CD14-positive monocyte (primary cell): ENCODE data around the gene UVRAG. TPM values are rescaled to one million over a fixed set of nuclear protein-coding genes. Genes with fewer than 3 reads are reported as not detected.

ENCODE experiments used
- DNase-seq, 3 donors: peaks; one replicate each; pipeline ENCODE4 v3.0.0-alpha.2; 2011 to 2022
- H2AFZ ChIP-seq: 2 replicates; pipeline ENCODE4 v1.6.0; 2012; ENCODE audit warnings: mild to moderate bottlenecking, low read depth, low read length, inconsistent platforms; ENCODE audit not compliant: insufficient read depth, poor library complexity, severe bottlenecking
- H3K27ac ChIP-seq, 2 donors: 1 replicate in 1 of 2; 2 replicates in 1 of 2; pipeline ENCODE4 v1.5.1; 2012 to 2013; ENCODE audit warnings: low read length in 2 of 2, control low read depth in 1 of 2, inconsistent platforms in 1 of 2, low read depth in 1 of 2, mild to moderate bottlenecking in 1 of 2
- H3K27me3 ChIP-seq, 2 donors: one replicate each; pipeline versions ENCODE4 v1.6.0 to v1.6.1; 2011 to 2013; ENCODE audit warnings: low read length in 2 of 2; ENCODE audit not compliant: control insufficient read depth in 2 of 2, insufficient read depth in 2 of 2
- H3K36me3 ChIP-seq, 2 donors: replicated peaks in 1 of 2; 1 replicate in 1 of 2; 2 replicates in 1 of 2; pipeline versions ENCODE4 v1.5.1 to v1.6.1; 2012 to 2013; ENCODE audit warnings: low read length in 2 of 2, control low read depth in 1 of 2, inconsistent platforms in 1 of 2, mild to moderate bottlenecking in 1 of 2; ENCODE audit not compliant: insufficient read depth in 2 of 2, control insufficient read depth in 1 of 2
- H3K4me1 ChIP-seq, 2 donors: 1 replicate in 1 of 2; 2 replicates in 1 of 2; pipeline versions ENCODE4 v1.5.1 to v1.6.1; 2012 to 2013; ENCODE audit warnings: low read length in 2 of 2, control low read depth in 1 of 2, inconsistent platforms in 1 of 2, mild to moderate bottlenecking in 1 of 2, moderate library complexity in 1 of 2; ENCODE audit not compliant: insufficient read depth in 2 of 2, control insufficient read depth in 1 of 2
- H3K4me2 ChIP-seq: replicated peaks from 2 replicates; pipeline ENCODE3; 2012; ENCODE audit warnings: low read length, moderate library complexity, mild to moderate bottlenecking; ENCODE audit not compliant: poor library complexity, severe bottlenecking; ENCODE audit errors: extremely low read depth
- H3K4me3 ChIP-seq, 3 experiments: fragments of 200-600 bp in 1 of 3; sonication (generic) in 1 of 3; replicated peaks in 1 of 3; 1 replicate in 2 of 3; 2 replicates in 1 of 3; pipeline ENCODE4 v1.5.1; 2011 to 2013; ENCODE audit warnings: low read length in 3 of 3, mild to moderate bottlenecking in 3 of 3, control low read depth in 2 of 3, low read depth in 2 of 3, inconsistent platforms in 1 of 3, moderate library complexity in 1 of 3
- H3K79me2 ChIP-seq: 2 replicates; pipeline ENCODE4 v1.6.0; 2012; ENCODE audit warnings: mild to moderate bottlenecking, control low read depth, inconsistent platforms, low read length, moderate library complexity; ENCODE audit not compliant: insufficient read depth
- H3K9ac ChIP-seq: 2 replicates; pipeline ENCODE4 v1.6.0; 2017; ENCODE audit warnings: low read length, mild to moderate bottlenecking; ENCODE audit not compliant: insufficient read depth, poor library complexity, severe bottlenecking
- H3K9me3 ChIP-seq, 2 donors: replicated peaks in 1 of 2; 1 replicate in 1 of 2; 2 replicates in 1 of 2; pipeline versions ENCODE4 v1.5.1 to v1.6.1; 2012 to 2013; ENCODE audit warnings: low read length in 2 of 2, control low read depth in 1 of 2; ENCODE audit not compliant: control insufficient read depth in 1 of 2, insufficient read depth in 1 of 2
- H4K20me1 ChIP-seq: 2 replicates; pipeline ENCODE4 v1.6.0; 2012; ENCODE audit warnings: mild to moderate bottlenecking, low read length, control low read depth, moderate library complexity; ENCODE audit not compliant: insufficient read depth
- H3K27ac Mint-ChIP-seq, 7 donors: one replicate each; pipeline ENCODE4 v1.8.0; 2020; ENCODE audit warnings: mild to moderate bottlenecking in 7 of 7, mixed read lengths in 7 of 7, moderate library complexity in 6 of 7, inconsistent platforms in 2 of 7
- H3K27me3 Mint-ChIP-seq, 3 donors: one replicate each; pipeline ENCODE4 v1.8.0; 2021 to 2022; ENCODE audit warnings: low read depth in 3 of 3, mild to moderate bottlenecking in 3 of 3, mixed read lengths in 3 of 3, moderate library complexity in 3 of 3, inconsistent platforms in 1 of 3
- H3K36me3 Mint-ChIP-seq, 2 donors: one replicate each; pipeline ENCODE4 v1.8.0; 2020; ENCODE audit warnings: mixed read lengths in 2 of 2, inconsistent platforms in 1 of 2, mild to moderate bottlenecking in 1 of 2
- H3K4me1 Mint-ChIP-seq: one replicate; pipeline ENCODE4 v1.8.0; 2020; ENCODE audit warnings: mild to moderate bottlenecking, mixed read lengths
- H3K4me3 Mint-ChIP-seq, 2 donors: one replicate each; pipeline ENCODE4 v1.8.0; 2020; ENCODE audit warnings: mild to moderate bottlenecking in 2 of 2, mixed read lengths in 2 of 2, moderate library complexity in 1 of 2
- H3K9me3 Mint-ChIP-seq, 7 donors: one replicate each; pipeline ENCODE4 v1.8.0; 2020 to 2022; ENCODE audit warnings: mixed read lengths in 7 of 7, mild to moderate bottlenecking in 6 of 7, moderate library complexity in 6 of 7, inconsistent platforms in 2 of 7
- WGBS: methylation state at CpG from one replicate; pipeline ENCODE4 v1.1.5; 2013; ENCODE audit warnings: missing lambda C conversion rate; ENCODE audit not compliant: insufficient coverage; 5-methylcytosine and 5-hydroxymethylcytosine counted together
- intact Hi-C, 2 donors: fragments of 100-400 bp; cut with micrococcal nuclease; formaldehyde crosslinking; loops; one replicate each; pipeline versions ENCODE4 v1.15.0 to v1.15.1; 2023
- polyA plus RNA-seq, 3 donors: library from polyadenylated mRNA; depleted of rRNA in 1 of 3; unstranded in 2 of 3; stranded (reverse) in 1 of 3; fragments of 300-500 nt in 2 of 3; fragments of >200 nt in 1 of 3; fragmentation: Illumina TruSeq in 2 of 3; gene quantifications; 1 replicate in 2 of 3; 2 replicates in 1 of 3; pipeline ENCODE4 v1.2.3, GENCODE V29; 2012 to 2021
- small RNA-seq: library from RNA; depleted of rRNA; stranded (forward); fragments of <200 nt; gene quantifications from one replicate; pipeline ENCODE3, GENCODE V24; 2012; ENCODE audit warnings: low read depth; ENCODE audit not compliant: insufficient read length
- TF ChIP-seq, protein P1 (sequence below): fragments of 200-600 bp; IDR thresholded peaks from one replicate; pipeline ENCODE4 v1.8.0; 2022; ENCODE audit warnings: antibody characterized with exemption, mild to moderate bottlenecking

UVRAG gene
- polyA plus RNA-seq, 3 donors: 13.7 to 20.5 (median 20.0) TPM

DNA sequence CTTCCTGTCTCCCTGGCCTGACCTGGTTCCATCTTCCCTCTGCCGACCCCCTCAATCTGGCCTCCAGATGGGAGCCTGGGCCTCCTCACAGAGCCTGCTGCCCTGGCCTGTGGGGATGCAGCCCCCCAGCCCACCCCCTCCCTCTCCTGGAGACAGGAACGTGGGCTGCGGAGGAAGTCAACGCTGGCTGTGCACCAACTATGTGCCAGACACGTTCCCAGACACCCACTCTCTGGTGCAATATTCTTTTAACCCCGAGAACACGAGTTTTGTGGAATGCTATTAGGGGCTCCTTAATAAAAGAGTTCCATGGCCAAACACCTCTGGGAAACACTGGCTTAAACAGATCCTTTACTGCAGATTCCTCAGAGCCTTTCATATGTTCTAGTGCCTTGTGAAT, 375.4 kb downstream of the UVRAG start:
- no peak for DNase-seq
- 93% methylated on average over 3 of the region's 7 CpGs for WGBS
- Histone ChIP-seq H3K4me2 (no peak overlapping the region), H3K79me2 (no peaks in the 10 kb centered on the region), H3K4me1 (no peaks in the 10 kb centered on the region), H3K27ac (no peak overlapping the region), H3K36me3 (no peaks in the 10 kb centered on the region), H4K20me1 (no peaks in the 10 kb centered on the region), H2AFZ (no peak overlapping the region), H3K27me3 (no peaks in the 10 kb centered on the region), H3K9me3 (no peaks in the 10 kb centered on the region), H3K9ac (no peak overlapping the region), H3K4me3 (no peak overlapping the region)
- Mint-ChIP-seq H3K27me3 (peaks cover 1 to 5% (median 2%) of the 10 kb centered on the region in 3 donors), H3K9me3 (no peaks in the 10 kb centered on the region), H3K4me1 (no peaks in the 10 kb centered on the region), H3K27ac (no peak overlapping the region), H3K4me3 (no peak overlapping the region), H3K36me3 (no peaks in the 10 kb centered on the region)
- TF ChIP-seq, protein P1, sequence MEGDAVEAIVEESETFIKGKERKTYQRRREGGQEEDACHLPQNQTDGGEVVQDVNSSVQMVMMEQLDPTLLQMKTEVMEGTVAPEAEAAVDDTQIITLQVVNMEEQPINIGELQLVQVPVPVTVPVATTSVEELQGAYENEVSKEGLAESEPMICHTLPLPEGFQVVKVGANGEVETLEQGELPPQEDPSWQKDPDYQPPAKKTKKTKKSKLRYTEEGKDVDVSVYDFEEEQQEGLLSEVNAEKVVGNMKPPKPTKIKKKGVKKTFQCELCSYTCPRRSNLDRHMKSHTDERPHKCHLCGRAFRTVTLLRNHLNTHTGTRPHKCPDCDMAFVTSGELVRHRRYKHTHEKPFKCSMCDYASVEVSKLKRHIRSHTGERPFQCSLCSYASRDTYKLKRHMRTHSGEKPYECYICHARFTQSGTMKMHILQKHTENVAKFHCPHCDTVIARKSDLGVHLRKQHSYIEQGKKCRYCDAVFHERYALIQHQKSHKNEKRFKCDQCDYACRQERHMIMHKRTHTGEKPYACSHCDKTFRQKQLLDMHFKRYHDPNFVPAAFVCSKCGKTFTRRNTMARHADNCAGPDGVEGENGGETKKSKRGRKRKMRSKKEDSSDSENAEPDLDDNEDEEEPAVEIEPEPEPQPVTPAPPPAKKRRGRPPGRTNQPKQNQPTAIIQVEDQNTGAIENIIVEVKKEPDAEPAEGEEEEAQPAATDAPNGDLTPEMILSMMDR: no peak
- intact Hi-C loops: no loop called here

Small RNA genes within 50 kb of the gene (small RNA-seq; reads per million reads assigned to genes)
- gene RF00019 (not detected), gene RNA5SP344 (not detected)

Other genes with a start within 250 kb of the UVRAG start
- not detected for gene MAP6, start 146.2 kb upstream of the UVRAG start, polyA plus RNA-seq
- gene MOGAT2, start 97.4 kb upstream of the UVRAG start, polyA plus RNA-seq: not detected
- gene DGAT2, start 46.4 kb upstream of the UVRAG start, polyA plus RNA-seq: 10 to 100 TPM in 2 of 3 donors, 1 to 10 TPM in 1; 7.0 to 18.4 (median 14.8) TPM